Breast epithelium (tissue), 3 donors: ENCODE measurements around the gene BCL11B.

Experiments used
- POLR2A ChIP-seq: fragments of 450-650 bp; IDR thresholded peaks from one replicate; pipeline ENCODE4 v1.6.1; 2016; ENCODE audit warnings: antibody characterized with exemption, mild to moderate bottlenecking, moderate library complexity
- POLR2AphosphoS5 ChIP-seq, 3 donors: sonication (generic); formaldehyde crosslinking; IDR thresholded peaks; one replicate each; pipeline ENCODE4 v1.6.1; 2017; ENCODE audit warnings: antibody characterized with exemption in 3 of 3
- TF ChIP-seq, protein P1 (sequence below), 3 donors: fragments of 450-650 bp; IDR thresholded peaks; one replicate each; pipeline ENCODE4 v1.5.1; 2016 to 2017; ENCODE audit warnings: antibody characterized with exemption in 3 of 3, mild to moderate bottlenecking in 3 of 3, moderate library complexity in 3 of 3

DNA sequence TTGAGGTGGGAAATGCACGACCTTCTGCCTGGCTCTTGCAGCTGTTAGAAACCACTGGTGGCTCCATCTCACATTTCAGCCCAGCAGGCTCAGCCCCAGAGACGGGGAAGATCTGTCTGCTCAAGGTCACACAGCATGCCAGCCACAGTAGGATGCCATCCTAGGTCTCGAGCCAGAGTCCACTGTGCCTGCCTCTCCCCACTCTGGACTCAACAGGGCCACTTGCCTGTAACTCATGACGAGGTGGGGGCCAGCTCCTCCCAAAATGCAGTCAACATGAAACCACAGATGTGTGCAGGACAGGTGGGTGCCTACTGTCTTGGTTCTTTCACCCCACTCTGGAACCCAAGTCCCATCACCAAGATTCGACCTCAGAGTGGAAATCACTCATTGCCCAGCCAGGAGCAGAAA is 23.2 kb downstream of the BCL11B start:
- TF ChIP-seq POLR2A (no peak), POLR2AphosphoS5 (IDR thresholded peaks at IDR 0.05) (no peak)
- TF ChIP-seq, protein P1, sequence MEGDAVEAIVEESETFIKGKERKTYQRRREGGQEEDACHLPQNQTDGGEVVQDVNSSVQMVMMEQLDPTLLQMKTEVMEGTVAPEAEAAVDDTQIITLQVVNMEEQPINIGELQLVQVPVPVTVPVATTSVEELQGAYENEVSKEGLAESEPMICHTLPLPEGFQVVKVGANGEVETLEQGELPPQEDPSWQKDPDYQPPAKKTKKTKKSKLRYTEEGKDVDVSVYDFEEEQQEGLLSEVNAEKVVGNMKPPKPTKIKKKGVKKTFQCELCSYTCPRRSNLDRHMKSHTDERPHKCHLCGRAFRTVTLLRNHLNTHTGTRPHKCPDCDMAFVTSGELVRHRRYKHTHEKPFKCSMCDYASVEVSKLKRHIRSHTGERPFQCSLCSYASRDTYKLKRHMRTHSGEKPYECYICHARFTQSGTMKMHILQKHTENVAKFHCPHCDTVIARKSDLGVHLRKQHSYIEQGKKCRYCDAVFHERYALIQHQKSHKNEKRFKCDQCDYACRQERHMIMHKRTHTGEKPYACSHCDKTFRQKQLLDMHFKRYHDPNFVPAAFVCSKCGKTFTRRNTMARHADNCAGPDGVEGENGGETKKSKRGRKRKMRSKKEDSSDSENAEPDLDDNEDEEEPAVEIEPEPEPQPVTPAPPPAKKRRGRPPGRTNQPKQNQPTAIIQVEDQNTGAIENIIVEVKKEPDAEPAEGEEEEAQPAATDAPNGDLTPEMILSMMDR (IDR thresholded peaks at IDR 0.05) = no peak
